GM12801 (cell line): ENCODE measurements around the gene OR5A1.

Experiments used
- CTCF ChIP-seq: IDR thresholded peaks from one replicate; pipeline ENCODE4 v1.5.1; 2011; ENCODE audit warnings: control low read depth; ENCODE audit not compliant: insufficient read length; ENCODE audit errors: extremely low read depth

Gene OR5A1

DNA sequence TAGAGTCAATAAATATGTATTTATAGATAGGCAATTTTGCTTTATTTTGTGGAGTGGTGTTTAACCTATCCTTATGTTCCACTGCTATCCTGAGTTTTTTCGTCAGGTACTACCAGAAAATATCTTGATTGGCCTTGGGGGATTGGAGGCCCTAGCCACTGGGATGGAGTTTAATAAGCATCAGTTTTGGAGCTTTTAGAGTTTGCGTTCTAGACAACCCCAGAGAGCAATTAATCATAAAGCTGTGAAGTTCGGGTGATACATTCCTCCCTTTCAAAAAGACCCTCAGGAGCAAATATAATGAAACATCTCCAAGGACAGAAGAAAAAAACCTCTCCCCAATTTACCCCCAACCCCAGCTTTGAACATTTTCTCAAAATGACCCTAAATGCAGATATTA, at the start of gene OR5A1:
TSS of gene OR5A1 (plus strand) at position 301 of the 400 bp plus-strand sequence. CDS start 6,700 bp downstream, outside the sequence.
- no peak for TF ChIP-seq CTCF

GRCh38 chr11:59394186-59394585, 42.1 kb upstream of the OR5A1 start:
- TF ChIP-seq CTCF: no peak

- no peak for TF ChIP-seq CTCF
Measured at GRCh38 chr11:59400461-59401261, 35.6 kb upstream of the OR5A1 start.

- no peak for TF ChIP-seq CTCF
Measured at GRCh38 chr11:59401262-59401552, 35.1 kb upstream of the OR5A1 start.

DNA sequence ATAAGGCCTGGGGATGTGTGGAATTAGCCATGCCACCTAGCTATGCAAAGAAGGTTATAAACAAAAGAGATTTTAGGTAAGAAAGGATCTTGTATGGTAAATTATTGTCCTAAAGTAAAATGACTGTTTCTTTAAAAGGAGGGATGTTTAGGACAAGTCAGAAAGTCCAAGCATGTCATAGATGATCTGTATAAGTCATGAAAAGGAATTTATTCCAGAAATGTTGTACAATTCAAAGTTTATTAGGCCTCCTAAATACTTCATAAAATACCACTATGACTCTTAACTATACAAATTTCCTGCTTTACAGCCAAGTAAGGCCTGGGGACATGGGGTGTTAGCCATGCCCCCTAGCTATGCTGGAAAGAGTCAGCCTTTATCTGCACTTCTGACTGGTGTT, 32.7 kb upstream of the OR5A1 start:
- TF ChIP-seq CTCF: no peak

- TF ChIP-seq CTCF: no peak
Measured at GRCh38 chr11:59413646-59414045, 22.6 kb upstream of the OR5A1 start.

DNA sequence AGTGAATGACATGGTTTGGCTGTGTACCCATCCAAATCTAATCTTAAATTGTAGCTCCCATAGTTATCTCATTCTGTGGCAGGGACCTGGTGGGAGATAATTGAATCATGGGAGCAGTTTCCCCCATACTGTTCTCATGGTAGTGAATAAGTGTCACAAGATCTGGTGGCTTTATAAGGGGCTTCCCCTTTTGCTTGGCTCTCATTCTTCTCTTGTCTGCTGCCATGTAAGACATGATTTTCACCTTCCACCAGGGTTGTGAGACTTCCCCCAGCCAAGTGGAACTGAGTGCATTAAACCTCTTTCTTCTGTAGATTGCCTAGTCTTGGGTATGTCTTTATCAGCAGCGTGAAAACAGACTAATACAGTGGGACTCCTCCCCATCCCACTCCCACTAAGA, 21.2 kb upstream of the OR5A1 start:
- TF ChIP-seq CTCF: no peak
